GM19043 (cell line): ENCODE data around the gene ADIPOQ.
"Not testable (repeated sequence)": the region's sequence is repeated elsewhere in the genome, so short reads cannot be mapped to it uniquely, and the experiment has no call there.

Experiments
- ATAC-seq: cut with Tn5 transposase; IDR thresholded peaks from one replicate; pipeline ENCODE4 v1.9.1; 2021; ENCODE audit warnings: low read depth; ENCODE audit not compliant: unreplicated experiment

ADIPOQ gene

DNA sequence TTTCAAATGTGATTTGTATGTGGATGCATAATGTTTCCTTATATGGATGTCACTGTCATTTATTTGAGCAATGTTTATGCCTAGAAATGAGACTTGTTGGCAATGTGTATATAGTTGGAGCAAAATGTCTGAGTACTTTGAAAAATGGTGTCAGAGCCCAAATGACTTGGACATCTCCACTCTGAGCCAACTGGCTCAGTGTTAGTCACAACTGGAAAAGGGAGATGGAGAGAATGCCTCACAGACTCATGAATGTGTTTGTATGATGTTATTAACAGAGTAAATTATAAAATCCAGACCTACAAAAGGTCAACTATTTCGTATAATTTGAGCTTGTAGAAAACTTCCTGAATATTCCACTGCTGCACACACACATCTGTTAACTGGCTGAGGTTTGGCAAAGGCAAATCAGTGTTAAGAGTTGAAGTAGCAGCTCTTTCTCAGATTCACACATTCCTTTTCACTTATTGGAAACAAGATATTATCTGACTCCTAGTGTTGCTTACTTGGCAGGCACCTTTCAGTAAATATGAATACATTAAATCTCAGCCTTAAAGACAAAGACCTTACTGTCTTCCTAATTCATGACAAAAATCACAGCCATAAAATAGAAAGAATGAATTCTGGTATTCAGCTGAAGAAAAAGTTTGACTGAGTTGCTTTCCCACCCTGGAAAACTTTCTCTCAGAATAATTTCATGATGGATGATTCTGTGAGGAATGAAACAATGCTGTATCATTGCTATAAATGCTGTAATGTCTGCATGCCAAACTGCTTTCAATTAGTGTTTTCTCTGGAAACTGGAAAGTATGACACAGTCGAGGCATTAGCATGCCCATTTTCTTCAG, 27.0 kb downstream of the ADIPOQ start:
- ATAC-seq: no peak

DNA sequence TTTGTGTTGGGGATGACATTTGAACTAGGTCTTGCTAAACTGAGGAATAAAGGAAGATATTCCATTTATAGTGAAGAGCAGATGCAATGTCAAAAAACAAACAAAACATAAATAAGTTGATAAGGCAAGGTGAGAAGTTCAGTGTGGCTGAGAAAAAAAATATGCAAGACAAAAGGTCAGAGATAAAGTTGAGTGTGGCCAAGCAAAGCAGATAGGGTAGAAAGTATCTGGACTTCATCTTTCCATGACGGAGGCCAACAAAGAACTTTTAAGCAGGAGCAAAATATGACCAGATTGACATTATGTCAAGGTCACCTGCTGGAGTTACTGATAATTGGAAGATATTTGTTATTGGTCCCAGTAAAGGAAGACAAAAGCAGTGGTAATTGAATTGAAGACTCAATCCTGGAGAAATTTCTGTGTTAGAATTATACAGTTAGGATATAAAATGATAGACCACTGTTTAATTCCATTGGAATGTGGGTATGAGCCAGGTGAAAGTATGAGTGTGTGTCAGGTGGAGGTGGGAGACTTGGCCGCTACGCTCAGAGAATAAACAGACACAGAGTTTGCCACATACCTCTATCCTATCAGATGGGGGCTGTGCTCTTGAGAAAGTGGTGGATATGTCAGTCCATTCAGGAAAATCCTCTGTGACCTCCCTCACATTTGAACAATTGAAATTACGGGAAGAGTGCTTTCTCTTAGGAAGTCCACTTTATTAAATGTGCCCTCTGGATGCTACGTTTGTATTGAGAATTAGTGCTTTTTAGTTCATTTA, 28.1 kb downstream of the ADIPOQ start:
- no peak for ATAC-seq

DNA sequence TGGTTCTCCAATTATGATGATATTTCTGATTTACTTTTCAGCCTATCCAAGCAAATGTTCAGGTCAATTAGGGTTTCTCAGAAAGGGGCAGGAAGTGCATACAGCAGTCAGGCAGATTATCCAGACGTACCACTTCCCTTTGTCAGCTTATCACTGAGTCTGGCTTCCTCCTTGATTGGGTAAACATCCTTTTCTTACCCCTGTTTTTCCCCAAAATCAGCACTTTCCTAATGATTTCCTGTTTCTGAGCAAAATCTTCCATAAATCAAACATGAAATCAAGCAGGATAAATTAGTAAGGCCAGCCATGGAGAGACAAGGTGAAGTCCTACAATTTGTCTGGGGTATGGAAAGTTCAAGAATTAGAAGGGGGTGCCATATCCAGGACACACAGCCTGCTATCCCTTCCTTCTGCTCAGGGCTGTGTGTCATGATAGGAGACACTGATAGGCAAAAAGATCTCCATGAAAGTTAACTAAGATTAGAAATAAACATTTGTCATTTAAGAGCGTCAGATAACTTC, 29.0 kb downstream of the ADIPOQ start:
- no peak for ATAC-seq

DNA sequence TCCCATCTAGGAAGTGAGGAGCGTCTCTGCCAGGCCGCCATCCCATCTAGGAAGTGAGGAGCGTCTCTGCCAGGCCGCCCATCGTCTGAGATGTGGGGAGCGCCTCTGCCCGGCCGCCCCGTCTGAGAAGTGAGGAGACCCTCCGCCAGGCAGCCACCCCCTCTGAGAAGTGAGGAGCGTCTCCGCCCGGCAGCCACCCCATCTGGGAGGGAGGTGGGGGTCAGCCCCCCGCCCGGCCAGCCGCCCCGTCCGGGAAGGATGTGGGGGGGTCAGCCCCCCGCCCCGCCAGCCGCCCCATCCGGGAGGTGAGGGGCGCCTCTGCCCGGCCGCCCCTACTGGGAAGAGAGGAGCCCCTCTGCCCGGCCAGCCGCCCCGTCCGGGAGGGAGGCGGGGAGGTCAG, 31.3 kb downstream of the ADIPOQ start:
- not testable (repeated sequence) for ATAC-seq

DNA sequence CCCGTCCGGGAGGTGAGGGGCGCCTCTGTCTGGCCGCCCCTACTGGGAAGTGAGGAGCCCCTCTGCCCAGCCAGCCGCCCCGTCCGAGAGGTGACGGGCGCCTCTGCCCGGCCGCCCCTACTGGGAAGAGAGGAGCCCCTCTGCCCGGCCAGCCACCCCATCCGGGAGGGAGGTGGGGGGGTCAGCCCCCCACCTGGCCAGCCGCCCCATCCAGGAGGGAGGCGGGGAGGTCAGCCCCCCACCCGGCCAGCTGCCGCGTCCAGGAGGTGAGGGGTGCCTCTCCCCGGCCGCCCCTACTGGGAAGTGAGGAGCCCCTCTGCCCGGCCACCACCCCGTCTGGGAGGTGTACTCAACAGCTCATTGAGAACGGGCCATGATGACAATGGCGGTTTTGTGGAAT, 31.7 kb downstream of the ADIPOQ start:
- ATAC-seq: not testable (repeated sequence)

DNA sequence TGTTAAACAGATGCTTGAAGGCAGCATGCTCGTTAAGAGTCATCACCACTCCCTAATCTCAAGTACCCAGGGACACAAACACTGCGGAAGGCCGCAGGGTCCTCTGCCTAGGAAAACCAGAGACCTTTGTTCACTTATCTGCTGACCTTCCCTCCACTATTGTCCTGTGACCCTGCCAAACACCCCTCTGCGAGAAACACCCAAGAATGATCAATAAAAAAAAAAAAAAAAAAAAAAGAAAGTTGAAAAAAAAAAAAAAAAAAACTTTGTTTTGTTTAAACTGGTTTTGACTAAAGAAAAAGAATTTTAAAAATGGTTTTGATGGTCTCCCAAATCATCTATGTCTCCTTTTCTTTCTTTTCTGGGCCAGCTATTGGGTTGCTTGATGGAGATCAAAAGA, 32.3 kb downstream of the ADIPOQ start:
- not testable (repeated sequence) for ATAC-seq

DNA sequence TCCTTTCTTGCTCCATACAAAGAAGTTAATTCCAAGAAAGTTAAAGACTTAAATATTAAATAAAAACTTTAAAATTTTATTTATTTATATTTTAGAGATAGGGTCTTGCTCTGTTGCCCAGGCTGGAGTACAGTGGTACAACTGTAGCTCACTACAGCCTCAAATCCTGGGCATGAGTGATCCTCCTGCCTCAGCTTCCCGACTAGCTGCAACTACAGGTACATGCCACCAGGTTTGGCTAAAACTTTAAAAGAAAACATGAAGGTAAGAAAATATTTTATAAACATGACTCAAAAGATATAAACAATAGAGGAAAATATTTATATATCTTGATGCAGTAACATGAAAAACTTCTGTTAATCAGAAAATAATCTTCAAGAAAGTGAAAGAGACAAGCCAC, 33.2 kb downstream of the ADIPOQ start:
- ATAC-seq: no peak

DNA sequence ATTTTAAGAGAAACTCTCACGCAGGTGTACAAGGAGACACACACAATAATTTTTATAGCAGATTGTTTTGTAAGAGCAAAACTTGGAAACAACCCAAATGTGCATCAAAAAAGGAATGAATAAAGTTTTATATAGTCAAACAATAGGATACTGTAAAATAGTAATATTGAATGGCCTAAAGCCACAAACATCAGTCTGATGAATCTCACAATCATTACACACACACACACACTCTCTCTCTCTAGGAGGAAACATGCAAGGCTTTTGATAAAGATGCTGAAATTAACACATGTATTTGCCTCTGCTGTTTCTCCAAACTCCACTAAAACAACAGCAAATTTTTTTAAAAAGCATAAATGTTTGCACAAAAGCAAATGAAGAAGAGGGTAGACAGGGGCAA, 37.3 kb downstream of the ADIPOQ start:
- ATAC-seq: no peak

DNA sequence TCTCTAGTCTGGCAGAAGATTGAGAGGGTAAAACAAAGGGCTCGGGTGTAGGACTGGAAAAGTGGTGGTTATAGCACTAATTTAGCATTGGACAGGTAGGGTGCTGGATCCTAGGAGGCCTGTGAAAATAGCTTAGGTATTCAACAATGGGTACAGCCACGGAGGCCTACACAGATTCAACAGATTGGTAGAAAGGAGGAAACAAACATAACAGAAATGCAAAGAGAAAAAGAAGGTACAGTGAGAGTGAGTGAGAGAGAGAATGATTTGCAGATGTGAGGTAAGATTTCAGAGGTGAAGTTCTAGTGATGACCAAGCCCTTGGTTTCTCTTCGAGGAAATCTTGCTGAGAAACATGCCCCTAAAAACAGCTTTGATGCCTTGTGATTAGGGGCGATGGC, 37.9 kb downstream of the ADIPOQ start:
- no peak for ATAC-seq

DNA sequence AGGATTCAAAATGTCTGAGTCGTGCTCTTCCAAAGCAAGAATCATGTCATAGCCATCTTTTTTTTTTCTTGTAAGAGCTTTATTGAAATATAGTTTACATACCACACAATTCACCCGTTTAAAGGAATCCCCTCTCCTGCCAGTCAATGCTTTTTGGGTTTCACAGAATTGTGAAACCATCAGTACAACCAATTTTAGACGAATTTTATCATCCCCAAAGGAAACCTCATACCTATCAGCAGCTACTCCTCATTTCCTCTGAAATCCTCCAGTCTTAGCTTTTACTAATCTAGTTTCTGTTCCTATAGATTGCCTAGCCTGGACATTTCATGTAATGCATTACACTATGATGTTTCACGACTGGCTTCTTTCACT, 39.6 kb downstream of the ADIPOQ start:
- no peak for ATAC-seq

DNA sequence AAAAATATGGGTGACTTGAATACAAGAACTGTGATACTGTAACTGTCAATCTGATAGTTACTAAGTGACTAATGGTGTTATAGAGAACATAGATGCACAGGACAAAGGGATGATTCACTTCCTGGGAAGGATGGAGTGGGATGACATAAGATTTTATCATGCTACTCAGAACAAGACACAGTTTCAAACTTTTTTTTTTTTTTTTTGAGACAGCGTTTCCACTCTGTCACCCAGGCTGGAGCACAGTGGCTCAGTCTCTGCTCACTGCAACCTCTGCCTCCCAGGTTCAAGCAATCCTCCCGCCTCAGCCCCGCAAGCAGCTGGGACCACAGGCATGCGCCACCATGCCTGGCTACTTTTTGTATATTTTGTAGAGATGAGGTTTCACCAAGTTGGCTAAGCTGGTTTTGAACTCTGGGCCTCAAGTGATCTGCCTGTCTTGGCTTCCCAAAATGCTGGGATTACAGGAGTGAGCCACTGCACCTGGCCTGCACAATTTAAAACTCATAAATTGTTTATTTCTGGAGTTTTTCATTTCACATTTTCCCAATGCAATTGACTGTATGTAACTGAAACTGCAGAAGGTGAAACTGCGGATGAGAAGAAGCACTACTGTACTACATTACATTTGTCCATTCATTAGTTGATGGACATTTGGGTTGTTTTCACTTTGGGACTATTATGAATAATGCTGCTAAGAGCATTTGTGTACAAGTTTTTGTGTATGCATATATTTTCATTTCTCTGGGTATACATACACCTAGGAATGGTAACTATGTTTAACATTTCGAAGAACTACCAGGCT, 40.6 kb downstream of the ADIPOQ start:
- ATAC-seq: no peak

DNA sequence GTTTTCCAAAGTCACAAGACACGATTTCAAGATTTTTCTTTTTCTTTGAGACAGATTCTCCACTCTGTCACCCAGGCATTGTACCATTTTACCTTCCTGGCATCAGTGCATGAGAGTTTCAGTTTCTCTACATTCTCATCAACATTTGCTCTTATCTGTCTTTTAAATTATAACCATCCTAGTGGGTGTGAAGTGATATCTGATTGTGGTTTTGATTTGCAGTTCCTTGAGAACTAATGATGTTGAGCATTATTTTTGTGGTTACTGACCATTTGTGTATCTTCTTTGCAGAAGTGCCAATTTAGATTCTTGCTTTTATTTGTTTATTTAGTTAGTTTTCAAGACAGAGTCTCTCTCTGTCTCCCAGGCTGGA, 41.2 kb downstream of the ADIPOQ start:
- no peak for ATAC-seq

DNA sequence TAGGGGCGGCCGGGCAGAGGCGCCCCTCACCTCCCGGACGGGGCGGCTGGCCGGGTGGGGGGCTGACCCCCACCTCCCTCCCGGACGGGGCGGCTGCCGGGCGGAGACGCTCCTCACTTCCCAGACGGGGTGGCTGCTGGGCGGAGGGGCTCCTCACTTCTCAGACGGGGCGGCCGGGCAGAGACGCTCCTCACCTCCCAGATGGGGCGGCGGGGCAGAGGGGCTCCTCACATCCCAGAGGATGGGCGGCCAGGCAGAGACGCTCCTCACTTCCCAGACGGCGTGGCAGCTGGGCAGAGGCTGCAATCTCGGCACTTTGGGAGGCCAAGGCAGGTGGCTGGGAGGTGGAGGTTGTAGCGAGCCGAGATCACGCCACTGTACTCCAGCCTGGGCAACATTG, 42.4 kb downstream of the ADIPOQ start:
- not testable (repeated sequence) for ATAC-seq

DNA sequence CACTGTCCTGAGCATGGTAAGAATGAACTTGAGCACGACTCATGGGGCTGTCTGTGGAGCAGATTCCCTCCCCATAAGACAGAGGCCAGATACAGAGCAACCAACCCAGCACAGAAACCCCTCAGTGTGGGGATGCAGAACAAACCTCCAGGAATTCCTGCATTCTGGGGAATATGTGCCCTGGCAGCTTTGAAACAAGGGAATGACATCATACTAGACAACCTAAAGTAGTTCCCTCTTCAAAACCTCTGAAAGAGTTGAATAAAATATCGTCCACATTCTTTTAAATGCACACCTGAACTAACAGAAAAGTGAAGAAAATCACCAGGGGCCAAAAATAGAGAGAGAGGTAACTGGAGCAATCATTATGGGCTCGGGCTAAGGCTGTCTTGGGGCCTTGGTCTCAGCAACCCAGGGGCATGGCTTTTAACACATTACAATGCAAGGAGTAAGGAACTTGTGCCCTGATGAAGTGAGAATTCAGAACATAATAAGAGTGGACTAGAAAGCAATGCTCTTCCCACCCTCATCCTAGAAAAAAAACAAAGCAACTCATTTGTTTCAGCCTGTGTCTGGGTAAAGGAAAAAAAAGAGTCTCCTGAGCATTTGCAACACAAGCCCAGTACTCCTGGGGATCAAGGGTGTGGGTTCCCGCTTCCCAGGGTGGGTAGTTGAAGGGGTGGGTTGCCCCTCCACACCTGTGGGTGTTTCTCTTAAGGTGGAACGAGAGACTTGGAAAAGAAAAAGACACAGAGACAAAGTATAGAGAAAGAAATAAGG, 43.9 kb downstream of the ADIPOQ start:
- ATAC-seq: no peak

DNA sequence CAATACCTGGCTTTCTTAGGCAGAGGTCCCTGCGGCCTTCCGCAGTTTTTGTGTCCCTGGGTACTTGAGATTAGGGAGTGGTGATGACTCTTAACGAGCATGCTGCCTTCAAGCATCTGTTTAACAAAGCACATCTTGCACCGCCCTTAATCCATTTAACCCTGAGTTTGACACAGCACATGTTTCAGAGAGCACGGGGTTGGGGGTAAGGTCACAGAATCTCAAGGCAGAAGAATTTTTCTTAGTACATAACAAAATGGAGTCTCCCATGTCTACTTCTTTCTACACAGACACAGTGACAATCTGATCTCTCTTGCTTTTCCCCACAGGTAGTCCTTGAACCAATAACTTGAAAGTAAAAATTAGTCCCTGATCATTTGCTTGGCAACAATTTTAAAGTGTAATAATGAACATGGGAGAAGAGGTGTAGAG, 45.0 kb downstream of the ADIPOQ start:
- ATAC-seq: not testable (repeated sequence)

DNA sequence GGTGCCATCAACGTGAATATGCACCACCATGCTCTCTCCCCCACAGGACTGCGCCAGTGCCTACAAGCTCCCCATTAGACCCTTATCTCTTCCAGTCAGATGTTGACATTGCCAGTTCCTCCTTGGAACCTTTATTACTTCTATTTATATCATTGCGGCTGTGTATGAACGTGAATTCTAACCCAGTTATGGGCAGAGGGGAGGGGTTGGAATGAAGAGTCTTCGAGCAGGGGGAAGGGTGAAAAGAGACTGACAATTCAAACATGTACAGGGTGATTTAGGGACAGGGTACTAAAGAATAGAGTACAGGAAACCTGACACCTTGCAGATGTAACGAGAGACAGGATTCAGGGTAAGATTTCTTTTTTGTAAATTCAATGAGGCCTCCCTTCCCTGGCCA, 46.1 kb downstream of the ADIPOQ start:
- no peak for ATAC-seq

DNA sequence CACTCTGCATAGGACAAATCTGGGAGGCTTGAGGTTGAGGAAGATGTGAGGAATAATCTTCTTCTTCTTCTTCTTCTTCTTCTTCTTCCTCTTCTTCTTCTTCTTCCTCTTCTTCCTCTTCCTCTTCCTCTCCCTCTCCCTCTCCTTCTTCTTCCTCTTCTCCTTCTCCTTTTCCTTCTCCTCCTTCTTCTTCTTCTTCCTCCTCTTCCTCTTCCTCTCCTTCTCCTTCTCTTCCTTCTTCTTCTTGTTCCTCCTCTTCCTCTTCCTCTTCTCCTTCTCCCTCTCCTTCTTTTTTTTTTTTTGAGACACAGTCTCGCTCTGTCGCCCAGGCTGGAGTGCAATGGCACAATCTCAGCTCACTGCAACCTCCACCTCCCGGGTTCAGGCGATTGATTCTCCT, 47.2 kb downstream of the ADIPOQ start:
- not testable (repeated sequence) for ATAC-seq

DNA sequence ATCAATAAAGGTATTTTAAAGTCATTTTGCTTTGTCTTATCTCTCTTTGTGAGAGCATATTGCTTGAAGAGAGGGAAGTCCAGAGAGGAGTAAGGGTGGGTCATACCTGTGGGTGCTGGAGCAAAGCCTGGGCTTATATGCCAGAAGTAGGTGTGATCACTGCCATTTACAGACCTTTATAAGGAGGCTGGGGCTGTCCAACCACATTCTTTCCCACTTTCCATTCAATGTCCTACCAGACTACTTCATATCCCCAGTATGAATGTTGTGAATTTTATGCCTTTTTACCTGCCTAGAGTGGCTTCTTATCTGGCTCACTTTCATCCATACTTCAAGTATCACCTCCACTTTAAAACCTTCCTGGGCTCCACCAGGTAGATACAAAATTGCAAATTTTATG, 48.4 kb downstream of the ADIPOQ start:
- no peak for ATAC-seq

DNA sequence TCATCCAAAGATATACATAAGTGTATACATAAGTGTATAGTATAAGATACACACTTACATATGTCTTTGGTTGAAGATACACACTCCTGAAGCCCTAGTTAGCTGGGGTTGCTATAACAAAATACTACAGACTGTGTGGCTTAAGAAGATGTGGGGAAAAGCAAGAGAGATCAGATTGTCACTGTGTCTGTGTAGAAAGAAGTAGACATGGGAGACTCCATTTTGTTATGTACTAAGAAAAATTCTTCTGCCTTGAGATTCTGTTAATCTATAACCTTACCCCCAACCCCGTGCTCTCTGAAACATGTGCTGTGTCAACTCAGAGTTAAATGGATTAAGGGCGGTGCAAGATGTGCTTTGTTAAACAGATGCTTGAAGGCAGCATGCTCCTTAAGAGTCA, 50.6 kb downstream of the ADIPOQ start:
- not testable (repeated sequence) for ATAC-seq

DNA sequence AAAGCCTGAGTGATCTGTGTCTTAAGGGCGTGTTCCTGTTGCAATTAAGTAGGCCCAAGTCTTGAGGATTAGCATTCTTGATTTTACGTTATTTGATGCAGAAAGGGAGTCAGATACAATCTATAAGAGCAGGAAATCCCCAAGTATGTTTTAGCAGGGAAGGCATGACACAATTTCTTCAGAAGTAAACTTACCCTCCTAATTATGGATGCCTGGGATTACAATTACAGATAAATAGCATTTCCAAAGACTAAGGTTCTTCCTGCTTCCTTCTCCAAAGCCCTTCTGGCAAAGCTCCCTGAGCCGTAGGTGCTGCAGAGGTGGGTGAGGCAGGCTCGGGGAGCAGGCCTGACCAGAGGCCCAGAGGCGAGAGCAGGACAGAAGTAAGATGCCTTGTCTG, 52.9 kb downstream of the ADIPOQ start:
- ATAC-seq: no peak
